ENCODE data around the gene COG4. TPM values are rescaled to one million over a fixed set of nuclear protein-coding genes. Genes with fewer than 3 reads are reported as not detected.
"Not testable (repeated sequence)": the region's sequence is repeated elsewhere in the genome, so short reads cannot be mapped to it uniquely, and the experiment has no call there.

The COG4 gene
- total and polyA plus RNA-seq, 10 donors = 40.8 to 85.4 (median 58.8) TPM

- Histone ChIP-seq H3K36me3 (peaks cover 8 to 100% (median 99%) of the 10 kb centered on the region in 6 donors), H3K27ac (no peak overlapping the region), H3K9me3 (no peaks in the 10 kb centered on the region), H3K27me3 (replicated peaks in 1 of 7) (no peaks in the 10 kb centered on the region), H3K4me1 (peaks cover 0 to 10% (median 0%) of the 10 kb centered on the region in 6 donors), H3K4me3 (no peak overlapping the region)
- no peak for TF ChIP-seq POLR2A (IDR thresholded peaks at IDR 0.05)
- no peak for TF ChIP-seq POLR2AphosphoS5 (IDR thresholded peaks at IDR 0.05)
- TF ChIP-seq, protein P1, sequence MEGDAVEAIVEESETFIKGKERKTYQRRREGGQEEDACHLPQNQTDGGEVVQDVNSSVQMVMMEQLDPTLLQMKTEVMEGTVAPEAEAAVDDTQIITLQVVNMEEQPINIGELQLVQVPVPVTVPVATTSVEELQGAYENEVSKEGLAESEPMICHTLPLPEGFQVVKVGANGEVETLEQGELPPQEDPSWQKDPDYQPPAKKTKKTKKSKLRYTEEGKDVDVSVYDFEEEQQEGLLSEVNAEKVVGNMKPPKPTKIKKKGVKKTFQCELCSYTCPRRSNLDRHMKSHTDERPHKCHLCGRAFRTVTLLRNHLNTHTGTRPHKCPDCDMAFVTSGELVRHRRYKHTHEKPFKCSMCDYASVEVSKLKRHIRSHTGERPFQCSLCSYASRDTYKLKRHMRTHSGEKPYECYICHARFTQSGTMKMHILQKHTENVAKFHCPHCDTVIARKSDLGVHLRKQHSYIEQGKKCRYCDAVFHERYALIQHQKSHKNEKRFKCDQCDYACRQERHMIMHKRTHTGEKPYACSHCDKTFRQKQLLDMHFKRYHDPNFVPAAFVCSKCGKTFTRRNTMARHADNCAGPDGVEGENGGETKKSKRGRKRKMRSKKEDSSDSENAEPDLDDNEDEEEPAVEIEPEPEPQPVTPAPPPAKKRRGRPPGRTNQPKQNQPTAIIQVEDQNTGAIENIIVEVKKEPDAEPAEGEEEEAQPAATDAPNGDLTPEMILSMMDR (IDR thresholded peaks at IDR 0.05 in 8 of 11, conservative IDR thresholded peaks at IDR 0.05 in 3 of 11) = no peak
- intact Hi-C loops (cut with DNase I; ENCODE audit: low total_unique reads) = no loop called here
- DNase-seq = no peak
- 83 to 96% (median 88%) methylated on average over 1 of the region's 1 CpG for WGBS, 5 donors
Measured at GRCh38 chr16:70544548-70544947, 21.2 kb upstream of the COG4 start.

- no peak for DNase-seq
- Histone ChIP-seq H3K27me3 (replicated peaks in 1 of 7) (no peaks in the 10 kb centered on the region), H3K4me3 (no peak overlapping the region), H3K27ac (no peak overlapping the region), H3K4me1 (peaks cover 0 to 22% (median 0%) of the 10 kb centered on the region in 6 donors), H3K9me3 (no peaks in the 10 kb centered on the region), H3K36me3 (peaks cover 4 to 100% (median 99%) of the 10 kb centered on the region in 6 donors)
- WGBS, 5 donors = 55 to 73% (median 66%) methylated on average over 3 of the region's 3 CpGs
- intact Hi-C loops (cut with DNase I; ENCODE audit: low total_unique reads) = no loop called here
- TF ChIP-seq POLR2A (IDR thresholded peaks at IDR 0.05) = no peak
- no peak for TF ChIP-seq POLR2AphosphoS5 (IDR thresholded peaks at IDR 0.05)
- TF ChIP-seq, protein P1 (IDR thresholded peaks at IDR 0.05 in 8 of 11, conservative IDR thresholded peaks at IDR 0.05 in 3 of 11) = no peak
Measured at GRCh38 chr16:70540994-70541393, 17.6 kb upstream of the COG4 start.

GRCh38 chr16:70534971-70535370, 11.6 kb upstream of the COG4 start:
- no peak overlapping the region for H3K4me3 ChIP-seq
- H3K9me3 ChIP-seq = no peaks in the 10 kb centered on the region
- peaks cover 0 to 37% (median 3%) of the 10 kb centered on the region in 6 donors for H3K4me1 ChIP-seq
- H3K36me3 ChIP-seq = peaks cover 5 to 100% (median 100%) of the 10 kb centered on the region in 6 donors
- no peak for DNase-seq
- 89 to 93% (median 92%) methylated on average over 2 of the region's 2 CpGs for WGBS, 5 donors
- TF ChIP-seq POLR2A (IDR thresholded peaks at IDR 0.05) (no peak), POLR2AphosphoS5 (IDR thresholded peaks at IDR 0.05) (no peak)
- TF ChIP-seq, protein P1 (IDR thresholded peaks at IDR 0.05 in 8 of 11, conservative IDR thresholded peaks at IDR 0.05 in 3 of 11) = no peak
- H3K27me3 ChIP-seq (replicated peaks in 1 of 7) = no peaks in the 10 kb centered on the region
- no peak overlapping the region for H3K27ac ChIP-seq
- intact Hi-C loops (cut with DNase I; ENCODE audit: low total_unique reads) = loop anchor here (10.0 kb wide), 1 partner anchor 120 kb away; no protein-coding TSS in a partner anchor

GRCh38 chr16:70529954-70530353, 6.6 kb upstream of the COG4 start:
- H3K27me3 ChIP-seq (replicated peaks in 1 of 7); H3K9me3 ChIP-seq; DNase-seq; H3K27ac ChIP-seq; H3K4me3 ChIP-seq: not testable (repeated sequence)
- WGBS, 5 donors = 89 to 95% (median 93%) methylated on average over 5 to 7 of the region's 7 CpGs
- intact Hi-C loops (cut with DNase I; ENCODE audit: low total_unique reads) = loop anchor here (10.0 kb wide), 1 partner anchor 125 kb away; no protein-coding TSS in a partner anchor
- Histone ChIP-seq H3K36me3 (peaks cover 5 to 95% (median 77%) of the 10 kb centered on the region in 6 donors), H3K4me1 (peaks cover 31 to 75% (median 49%) of the 10 kb centered on the region in 6 donors)
